Panc1 (cell line): ENCODE data around the gene CCDC77. TPM values are rescaled to one million over a fixed set of nuclear protein-coding genes. Genes with fewer than 3 reads are reported as not detected.

Source experiments
- ATAC-seq: fragments of 200-7000 bp; cut with Tn5 transposase; 2 replicates; pipeline ENCODE4 v1.9.1; 2020; ENCODE audit warnings: mild to moderate bottlenecking, moderate library complexity
- BruUV-seq: library from RNA; stranded (reverse); fragments of 400-500 nt; replicated peaks from 2 replicates; lab custom pipeline; 2021; lab: Mats Ljungman, UMichigan
- CTCF ChIA-PET: fragments of 300-600 bp; sonication (Branson Sonifier 250); formaldehyde crosslinking; loops from one replicate; lab custom pipeline; 2022; ENCODE audit warnings: antibody characterized with exemption; lab: Charles Lee
- POLR2A ChIA-PET: fragments of 300-600 bp; sonication (Branson Sonifier 250); formaldehyde crosslinking; loops from one replicate; lab custom pipeline; 2022; ENCODE audit warnings: antibody characterized with exemption; lab: Charles Lee
- DNase-seq: peaks from one replicate; pipeline ENCODE4 v3.0.0-alpha.2; 2010; ENCODE audit warnings: low read depth, low spot score
- H3K27ac ChIP-seq: 2 replicates; pipeline ENCODE4 v1.5.1; 2011; ENCODE audit warnings: mild to moderate bottlenecking, low read length, inconsistent platforms
- H3K27me3 ChIP-seq: fragments of 200-500 bp; sonication (Bioruptor generic); 2 replicates; pipeline ENCODE4 v1.6.0; 2014; ENCODE audit warnings: low read length, inconsistent platforms; ENCODE audit not compliant: control insufficient read depth, insufficient read depth
- H3K36me3 ChIP-seq: fragments of 200-500 bp; sonication (Bioruptor generic); 2 replicates; pipeline ENCODE4 v1.5.1; 2014; ENCODE audit warnings: inconsistent platforms, mild to moderate bottlenecking, low read length, moderate library complexity; ENCODE audit not compliant: control insufficient read depth, insufficient read depth
- H3K4me1 ChIP-seq: 2 replicates; pipeline ENCODE4 v1.5.1; 2011; ENCODE audit warnings: inconsistent platforms, mild to moderate bottlenecking, low read length, moderate library complexity; ENCODE audit not compliant: control insufficient read depth, insufficient read depth
- H3K4me3 ChIP-seq, 2 experiments: 2 replicates each; pipeline ENCODE4 v1.5.1; 2011 to 2012; ENCODE audit warnings: low read depth in 2 of 2, low read length in 2 of 2, mild to moderate bottlenecking in 2 of 2, inconsistent platforms in 1 of 2, moderate library complexity in 1 of 2
- H3K9me3 ChIP-seq: fragments of 200-500 bp; sonication (Bioruptor generic); 2 replicates; pipeline ENCODE4 v1.5.1; 2014; ENCODE audit warnings: low read depth, mild to moderate bottlenecking, inconsistent platforms, low read length, moderate library complexity; ENCODE audit not compliant: control insufficient read depth, insufficient read depth
- POLR2AphosphoS5 ChIP-seq: IDR thresholded peaks from 2 replicates; pipeline ENCODE4 v1.6.1; 2012; ENCODE audit warnings: mild to moderate bottlenecking, low read depth, low read length, moderate library complexity
- SIN3A ChIP-seq: IDR thresholded peaks from 2 replicates; pipeline ENCODE4 v1.6.1; 2012; ENCODE audit warnings: low read depth, mild to moderate bottlenecking, low read length, moderate library complexity, borderline replicate concordance; ENCODE audit not compliant: insufficient read depth
- TCF7L2 ChIP-seq: IDR thresholded peaks from 2 replicates; pipeline ENCODE4 v1.6.1; 2011; ENCODE audit warnings: mild to moderate bottlenecking, low read depth, low read length, inconsistent platforms
- in situ Hi-C: cut with HindIII; loops from 2 replicates; pipeline ENCODE4 v1.10.0; 2016; ENCODE audit warnings: low sequenced_read_pairs, low pct_unique_long_range_greater_than_20kb
- intact Hi-C: fragments of 100-400 bp; cut with micrococcal nuclease; formaldehyde crosslinking; loops from one replicate; pipeline ENCODE4 v1.10.0; 2022; ENCODE audit not compliant: unreplicated experiment
- total RNA-seq: library from RNA; stranded (reverse); gene quantifications from one replicate; pipeline ENCODE4 v1.2.1, GENCODE V29; 2021; ENCODE audit not compliant: unreplicated experiment
- TF ChIP-seq, protein P1 (sequence below), 2 experiments: IDR thresholded peaks; 2 replicates each; pipeline ENCODE4 v1.6.1; 2011 to 2012; ENCODE audit warnings: low read depth in 2 of 2, control low read depth in 1 of 2, low read length in 1 of 2, mild to moderate bottlenecking in 1 of 2, moderate library complexity in 1 of 2; ENCODE audit not compliant: insufficient read depth in 1 of 2
- TF ChIP-seq, protein P2 (sequence below): fragments of 450-650 bp; IDR thresholded peaks from 2 replicates; pipeline ENCODE4 v1.5.1; 2017; ENCODE audit warnings: mild to moderate bottlenecking

The CCDC77 gene
- total RNA-seq, 1 experiment from 2014 or later = 9.8 TPM

DNA sequence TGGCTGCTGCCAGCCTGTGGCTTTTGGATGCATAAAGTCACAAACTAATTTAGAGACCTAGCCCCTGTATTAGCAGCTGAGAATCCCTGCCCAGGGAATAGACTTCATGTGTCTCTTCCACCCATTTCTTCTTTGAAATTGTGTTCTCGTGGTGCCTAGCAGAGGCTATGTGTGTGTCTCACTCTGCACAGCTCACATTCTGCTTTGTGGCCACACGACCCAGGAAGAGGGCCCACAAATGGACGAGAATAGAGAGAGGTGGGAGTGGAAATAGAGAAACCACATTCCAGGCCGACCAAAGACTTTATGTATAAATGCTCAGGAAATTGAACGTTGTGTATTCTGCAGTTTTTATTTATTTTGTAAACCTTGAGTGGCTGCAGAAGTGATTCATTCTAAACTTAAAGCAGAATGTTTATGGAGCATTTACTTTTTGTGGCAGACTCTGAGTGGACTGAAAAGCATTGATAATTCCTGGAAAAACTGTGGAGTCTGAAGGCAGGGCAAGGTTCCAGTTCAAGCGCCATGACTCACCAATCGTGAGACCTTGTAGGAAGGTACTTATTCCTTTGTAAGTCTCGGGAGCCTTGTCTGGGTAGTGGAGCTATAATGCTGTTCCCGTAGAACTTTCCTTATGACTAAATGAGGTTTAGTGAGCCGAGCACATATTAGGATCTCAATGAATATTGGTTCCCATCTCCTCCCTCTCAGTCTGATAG is 67.4 kb downstream of the CCDC77 start:
- BruUV-seq = no TSS peak
- H3K4me3 ChIP-seq = no peak overlapping the region
- H3K4me1 ChIP-seq = peaks cover 2% of the 10 kb centered on the region; the same call in 1 of the 2 replicates
- intact Hi-C loops = no loop called here
- ATAC-seq (no peak), DNase-seq (no peak)
- CTCF ChIA-PET = no interaction called here
- H3K27me3 ChIP-seq = no peaks in the 10 kb centered on the region
- no peaks in the 10 kb centered on the region for H3K36me3 ChIP-seq
- TF ChIP-seq, protein P1, sequence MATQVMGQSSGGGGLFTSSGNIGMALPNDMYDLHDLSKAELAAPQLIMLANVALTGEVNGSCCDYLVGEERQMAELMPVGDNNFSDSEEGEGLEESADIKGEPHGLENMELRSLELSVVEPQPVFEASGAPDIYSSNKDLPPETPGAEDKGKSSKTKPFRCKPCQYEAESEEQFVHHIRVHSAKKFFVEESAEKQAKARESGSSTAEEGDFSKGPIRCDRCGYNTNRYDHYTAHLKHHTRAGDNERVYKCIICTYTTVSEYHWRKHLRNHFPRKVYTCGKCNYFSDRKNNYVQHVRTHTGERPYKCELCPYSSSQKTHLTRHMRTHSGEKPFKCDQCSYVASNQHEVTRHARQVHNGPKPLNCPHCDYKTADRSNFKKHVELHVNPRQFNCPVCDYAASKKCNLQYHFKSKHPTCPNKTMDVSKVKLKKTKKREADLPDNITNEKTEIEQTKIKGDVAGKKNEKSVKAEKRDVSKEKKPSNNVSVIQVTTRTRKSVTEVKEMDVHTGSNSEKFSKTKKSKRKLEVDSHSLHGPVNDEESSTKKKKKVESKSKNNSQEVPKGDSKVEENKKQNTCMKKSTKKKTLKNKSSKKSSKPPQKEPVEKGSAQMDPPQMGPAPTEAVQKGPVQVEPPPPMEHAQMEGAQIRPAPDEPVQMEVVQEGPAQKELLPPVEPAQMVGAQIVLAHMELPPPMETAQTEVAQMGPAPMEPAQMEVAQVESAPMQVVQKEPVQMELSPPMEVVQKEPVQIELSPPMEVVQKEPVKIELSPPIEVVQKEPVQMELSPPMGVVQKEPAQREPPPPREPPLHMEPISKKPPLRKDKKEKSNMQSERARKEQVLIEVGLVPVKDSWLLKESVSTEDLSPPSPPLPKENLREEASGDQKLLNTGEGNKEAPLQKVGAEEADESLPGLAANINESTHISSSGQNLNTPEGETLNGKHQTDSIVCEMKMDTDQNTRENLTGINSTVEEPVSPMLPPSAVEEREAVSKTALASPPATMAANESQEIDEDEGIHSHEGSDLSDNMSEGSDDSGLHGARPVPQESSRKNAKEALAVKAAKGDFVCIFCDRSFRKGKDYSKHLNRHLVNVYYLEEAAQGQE (IDR thresholded peaks at IDR 0.05; ENCODE audit: insufficient read depth in 1 of 2, low read depth in 2 of 2, low read length in 1 of 2) = no peak
- TF ChIP-seq SIN3A (no peak), TCF7L2 (no peak), POLR2AphosphoS5 (no peak)
- TF ChIP-seq, protein P2, sequence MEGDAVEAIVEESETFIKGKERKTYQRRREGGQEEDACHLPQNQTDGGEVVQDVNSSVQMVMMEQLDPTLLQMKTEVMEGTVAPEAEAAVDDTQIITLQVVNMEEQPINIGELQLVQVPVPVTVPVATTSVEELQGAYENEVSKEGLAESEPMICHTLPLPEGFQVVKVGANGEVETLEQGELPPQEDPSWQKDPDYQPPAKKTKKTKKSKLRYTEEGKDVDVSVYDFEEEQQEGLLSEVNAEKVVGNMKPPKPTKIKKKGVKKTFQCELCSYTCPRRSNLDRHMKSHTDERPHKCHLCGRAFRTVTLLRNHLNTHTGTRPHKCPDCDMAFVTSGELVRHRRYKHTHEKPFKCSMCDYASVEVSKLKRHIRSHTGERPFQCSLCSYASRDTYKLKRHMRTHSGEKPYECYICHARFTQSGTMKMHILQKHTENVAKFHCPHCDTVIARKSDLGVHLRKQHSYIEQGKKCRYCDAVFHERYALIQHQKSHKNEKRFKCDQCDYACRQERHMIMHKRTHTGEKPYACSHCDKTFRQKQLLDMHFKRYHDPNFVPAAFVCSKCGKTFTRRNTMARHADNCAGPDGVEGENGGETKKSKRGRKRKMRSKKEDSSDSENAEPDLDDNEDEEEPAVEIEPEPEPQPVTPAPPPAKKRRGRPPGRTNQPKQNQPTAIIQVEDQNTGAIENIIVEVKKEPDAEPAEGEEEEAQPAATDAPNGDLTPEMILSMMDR = no peak
- H3K9me3 ChIP-seq = no peaks in the 10 kb centered on the region
- POLR2A ChIA-PET = no interaction called here
- H3K27ac ChIP-seq = no peak overlapping the region
- in situ Hi-C loops = no loop called here

DNA sequence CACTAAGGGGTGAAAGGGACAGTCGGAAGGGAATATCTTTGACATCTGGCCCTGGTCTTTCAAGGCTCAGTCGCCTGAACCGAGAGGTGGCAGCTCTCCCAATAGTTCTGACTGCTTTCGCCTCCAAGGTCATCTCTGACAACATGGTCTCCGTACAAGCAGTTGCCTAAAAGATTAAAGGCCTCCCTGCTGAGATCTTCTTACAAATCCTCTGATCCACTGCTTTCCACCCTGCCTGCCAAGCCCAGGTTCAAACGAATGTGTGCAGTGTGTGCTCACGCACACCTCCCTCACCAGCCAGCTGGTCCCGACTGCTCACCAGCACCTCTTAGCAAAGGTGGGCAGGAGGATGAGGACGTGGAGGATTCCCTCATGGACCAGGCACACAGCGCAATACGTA is 68.7 kb downstream of the CCDC77 start:
- Histone ChIP-seq H3K36me3 (no peaks in the 10 kb centered on the region), H3K4me1 (peaks cover 2% of the 10 kb centered on the region; the same call in 1 of the 2 replicates), H3K27me3 (no peaks in the 10 kb centered on the region), H3K27ac (no peak overlapping the region), H3K9me3 (no peaks in the 10 kb centered on the region), H3K4me3 (no peak overlapping the region)
- in situ Hi-C loops (no loop called here), intact Hi-C loops (no loop called here)
- TF ChIP-seq, protein P2 = no peak
- TF ChIP-seq, protein P1 (IDR thresholded peaks at IDR 0.05; ENCODE audit: insufficient read depth in 1 of 2, low read depth in 2 of 2, low read length in 1 of 2) = no peak
- no peak for TF ChIP-seq POLR2AphosphoS5
- TF ChIP-seq TCF7L2 = no peak
- no peak for TF ChIP-seq SIN3A
- CTCF ChIA-PET = no interaction called here
- POLR2A ChIA-PET = no interaction called here
- no TSS peak for BruUV-seq
- DNase-seq (no peak), ATAC-seq (no peak)
